Epithelial cell of prostate (primary cell): ENCODE measurements around the gene NCAM1.

ENCODE experiments used
- DNase-seq: peaks from one replicate; pipeline ENCODE4 v3.0.0-alpha.2; 2011; ENCODE audit warnings: low read depth, low spot score
- H3K27ac ChIP-seq: fragments of 450-650 bp; 2 replicates; pipeline ENCODE4 v1.5.1; 2017; ENCODE audit warnings: mild to moderate bottlenecking

Gene NCAM1

GRCh38 chr11:113319085-113319484, 357.9 kb downstream of the NCAM1 start:
- no peak overlapping the region for H3K27ac ChIP-seq
- DNase-seq: no peak

- no peak for DNase-seq
These were observed 360.9 kb downstream of the NCAM1 start for GRCh38 chr11:113322158-113322557.

GRCh38 chr11:113324250-113324649, 363.0 kb downstream of the NCAM1 start:
- no peak for DNase-seq
- no peak overlapping the region for H3K27ac ChIP-seq

More at GRCh38 chr11:113322158-113322557, 360.9 kb downstream of the NCAM1 start:
- no peak overlapping the region for H3K27ac ChIP-seq
